Measurements from ENCODE around the gene POU5F1.
"Not testable (repeated sequence)": the region's sequence is repeated elsewhere in the genome, so short reads cannot be mapped to it uniquely, and the experiment has no call there.

Gene POU5F1

DNA sequence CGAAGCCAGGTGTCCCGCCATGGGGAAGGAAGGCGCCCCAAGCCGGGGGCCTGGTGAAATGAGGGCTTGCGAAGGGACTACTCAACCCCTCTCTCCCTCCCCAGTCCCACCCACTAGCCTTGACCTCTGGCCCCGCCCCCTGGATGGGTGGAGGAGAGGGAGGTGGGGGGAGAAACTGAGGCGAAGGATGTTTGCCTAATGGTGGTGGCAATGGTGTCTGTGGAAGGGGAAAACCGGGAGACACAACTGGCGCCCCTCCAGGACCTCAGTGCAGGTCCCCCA lies at the start of gene POU5F1:
Gene POU5F1 (minus strand): TSS at position 83 of the 282 bp plus-strand sequence. CDS start 62 bp downstream, at position 21.
- no peak for FAIRE-seq

- FAIRE-seq: no peak
These were observed 45.9 kb upstream of the POU5F1 start for GRCh38 chr6:31216208-31216898.

DNA sequence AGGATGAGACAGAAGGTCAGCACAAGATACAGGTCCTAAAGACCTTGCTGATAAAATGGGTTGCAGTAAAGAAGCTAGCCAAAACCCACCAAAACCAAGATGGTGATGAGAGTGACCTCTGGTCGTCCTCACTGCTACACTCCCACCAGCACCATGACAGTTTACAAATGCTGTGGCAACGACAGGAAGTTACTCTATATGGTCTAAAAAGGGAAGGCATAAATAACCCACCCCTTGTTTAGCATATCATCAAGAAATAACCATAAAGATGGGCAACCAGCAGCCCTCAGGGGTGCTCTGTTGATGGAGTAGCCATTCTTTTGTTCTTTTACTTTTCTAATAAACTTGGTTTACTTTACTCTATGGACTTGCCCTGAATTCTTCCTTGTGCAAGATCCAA lies 44.7 kb upstream of the POU5F1 start:
- not testable (repeated sequence) for FAIRE-seq

GRCh38 chr6:31214516-31214915 lies 44.0 kb upstream of the POU5F1 start:
- no peak for FAIRE-seq

DNA sequence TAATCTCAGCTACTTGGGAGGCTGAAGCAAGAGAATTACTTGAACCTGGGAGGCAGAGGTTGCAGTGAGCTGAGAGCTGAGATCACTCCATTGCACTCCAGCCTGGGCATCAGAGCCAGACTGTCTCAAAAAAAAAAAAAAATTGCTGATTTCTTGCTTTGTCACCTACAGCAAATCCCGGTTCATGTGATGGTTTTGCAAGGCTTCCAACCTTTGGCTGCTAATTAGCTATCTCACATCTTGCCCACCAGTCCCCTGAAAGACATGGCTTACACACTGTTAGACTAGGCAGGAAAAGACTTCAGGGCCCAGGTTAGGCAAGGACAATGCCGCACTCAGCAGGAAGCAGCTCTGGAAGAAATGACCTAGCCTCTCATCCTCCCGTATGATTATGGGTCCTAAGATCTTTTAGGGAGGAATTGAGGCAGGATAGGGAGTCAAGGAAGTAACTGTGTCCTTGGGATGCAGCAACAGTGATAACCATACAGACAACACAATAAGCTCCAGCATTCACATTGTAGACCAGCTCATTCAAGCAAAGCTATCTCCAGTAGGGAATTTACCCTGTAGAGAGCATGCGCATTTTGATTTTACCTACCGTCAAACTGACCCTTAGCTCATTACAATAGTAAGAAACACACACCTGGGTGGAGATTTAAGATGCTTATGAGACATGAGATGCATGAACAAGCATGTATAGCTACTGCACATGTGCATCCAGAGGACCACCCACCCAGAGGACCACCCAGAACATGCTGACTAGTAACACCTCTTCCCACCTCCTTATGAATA lies 40.5 kb upstream of the POU5F1 start:
- FAIRE-seq: no peak

- no peak for FAIRE-seq
These were observed 39.6 kb upstream of the POU5F1 start for GRCh38 chr6:31210123-31210522.

DNA sequence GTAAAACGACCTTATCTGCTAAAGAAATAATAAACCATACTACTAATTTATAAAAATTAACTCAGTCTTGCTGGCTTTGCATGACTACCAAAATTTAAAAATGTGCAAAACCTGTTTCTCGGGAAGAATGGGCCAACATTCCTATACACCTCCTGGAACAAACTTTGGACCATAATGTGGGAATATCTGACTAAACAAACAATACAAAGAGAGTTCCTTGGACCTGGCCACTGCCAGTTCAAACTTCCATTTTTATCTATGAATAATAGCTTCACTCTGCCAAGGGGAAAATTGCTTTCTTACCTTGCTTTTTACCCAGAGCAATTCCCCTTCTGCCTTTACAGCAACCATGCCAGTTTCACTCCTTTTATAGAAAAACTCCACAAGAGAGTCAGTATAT lies 38.7 kb upstream of the POU5F1 start:
- FAIRE-seq: no peak

- FAIRE-seq: no peak
These were observed 38.0 kb upstream of the POU5F1 start for GRCh38 chr6:31208506-31208905.

DNA sequence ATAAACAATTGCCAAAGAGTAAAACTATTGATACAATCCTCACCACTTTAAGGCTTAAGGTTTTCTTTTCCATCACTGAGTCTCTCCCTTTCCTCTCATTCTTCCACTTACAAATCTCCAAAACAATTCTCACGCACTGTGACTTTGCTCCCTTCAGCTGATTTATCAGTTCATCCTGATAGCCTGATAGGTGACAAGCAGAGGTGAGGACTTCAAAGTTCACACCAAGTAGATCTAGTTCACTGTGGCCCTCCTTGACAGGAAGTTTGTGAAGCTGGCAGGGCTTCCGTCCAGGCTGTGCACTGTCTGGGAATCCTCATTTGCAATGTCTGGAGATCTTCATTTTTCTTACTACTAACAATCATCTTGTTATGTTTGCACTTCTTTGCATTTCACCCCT lies 35.2 kb upstream of the POU5F1 start:
- no peak for FAIRE-seq

DNA sequence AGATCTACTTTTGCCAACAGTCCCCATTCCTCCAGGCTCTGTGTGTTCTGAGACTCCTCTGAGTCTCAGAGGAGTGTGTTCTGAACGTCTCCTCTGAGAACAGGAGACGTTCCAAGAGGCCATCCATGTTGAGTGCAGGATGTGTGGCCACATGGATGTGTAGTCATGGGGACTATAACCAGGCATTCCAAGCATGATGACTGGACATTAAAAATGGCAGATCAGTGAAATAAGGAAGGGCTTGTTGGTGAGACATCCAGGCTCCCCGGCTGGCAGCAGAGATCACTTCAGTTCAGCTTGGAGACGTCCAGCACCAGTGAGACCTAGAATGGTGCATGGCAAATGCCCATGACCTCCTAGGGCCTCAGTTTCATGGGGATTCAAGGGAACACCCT lies 34.3 kb upstream of the POU5F1 start:
- FAIRE-seq: no peak

GRCh38 chr6:31203345-31203979 lies 33.0 kb upstream of the POU5F1 start:
- FAIRE-seq: no peak

- no peak for FAIRE-seq
These were observed 32.0 kb upstream of the POU5F1 start for GRCh38 chr6:31202259-31203166.

DNA sequence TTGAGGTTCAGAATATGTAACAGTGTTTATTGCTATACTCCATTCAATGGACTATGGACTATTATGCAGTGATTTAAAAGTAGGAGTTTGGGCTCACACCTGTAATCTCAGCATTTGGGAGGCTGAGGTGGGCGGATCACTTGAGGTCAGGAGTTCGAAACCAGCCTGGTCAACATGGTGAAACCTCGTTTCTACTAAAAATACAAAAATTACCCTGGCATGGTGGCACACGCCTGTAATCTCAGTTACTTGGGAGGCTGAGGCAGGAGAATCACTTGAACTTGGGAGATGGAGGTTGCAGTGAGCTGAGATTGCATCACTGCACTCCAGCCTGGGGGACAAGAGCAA lies 28.6 kb upstream of the POU5F1 start:
- FAIRE-seq: not testable (repeated sequence)

GRCh38 chr6:31197559-31198305 lies 27.2 kb upstream of the POU5F1 start:
- FAIRE-seq: no peak

DNA sequence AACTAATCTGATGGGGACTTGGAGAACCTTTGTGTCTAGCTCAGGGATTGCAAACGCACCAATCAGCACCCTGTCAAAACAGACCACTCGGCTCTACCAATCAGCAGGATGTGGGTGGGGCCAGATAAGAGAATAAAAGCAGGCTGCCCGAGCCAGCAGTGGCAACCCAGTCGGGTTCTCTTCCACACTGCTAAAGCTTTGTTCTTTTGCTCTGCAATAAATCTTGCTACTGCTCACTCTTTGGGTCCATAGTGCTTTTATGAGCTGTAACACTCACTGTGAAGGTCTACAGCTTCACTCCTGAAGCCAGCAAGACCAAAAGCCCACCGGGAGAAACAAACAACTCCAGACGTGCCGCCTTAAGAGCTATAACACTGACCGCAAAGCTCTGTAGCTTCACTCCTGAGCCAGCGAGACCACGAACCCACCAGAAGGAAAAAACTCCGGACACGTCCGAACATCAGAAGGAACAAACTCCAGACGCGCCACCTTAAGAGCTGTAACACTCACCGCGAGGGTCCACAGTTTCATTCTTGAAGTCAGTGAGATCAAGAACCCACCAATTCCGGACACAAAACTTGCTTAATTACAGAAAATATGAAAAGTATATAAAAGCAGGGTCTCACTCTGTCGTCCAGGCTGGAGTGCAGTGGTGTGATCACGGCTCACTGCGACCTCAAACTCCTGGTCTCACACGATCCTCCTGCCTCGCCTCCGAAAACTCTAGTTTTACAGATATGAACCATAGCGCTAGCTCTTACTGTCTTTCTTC lies 26.0 kb upstream of the POU5F1 start:
- FAIRE-seq: not testable (repeated sequence)

DNA sequence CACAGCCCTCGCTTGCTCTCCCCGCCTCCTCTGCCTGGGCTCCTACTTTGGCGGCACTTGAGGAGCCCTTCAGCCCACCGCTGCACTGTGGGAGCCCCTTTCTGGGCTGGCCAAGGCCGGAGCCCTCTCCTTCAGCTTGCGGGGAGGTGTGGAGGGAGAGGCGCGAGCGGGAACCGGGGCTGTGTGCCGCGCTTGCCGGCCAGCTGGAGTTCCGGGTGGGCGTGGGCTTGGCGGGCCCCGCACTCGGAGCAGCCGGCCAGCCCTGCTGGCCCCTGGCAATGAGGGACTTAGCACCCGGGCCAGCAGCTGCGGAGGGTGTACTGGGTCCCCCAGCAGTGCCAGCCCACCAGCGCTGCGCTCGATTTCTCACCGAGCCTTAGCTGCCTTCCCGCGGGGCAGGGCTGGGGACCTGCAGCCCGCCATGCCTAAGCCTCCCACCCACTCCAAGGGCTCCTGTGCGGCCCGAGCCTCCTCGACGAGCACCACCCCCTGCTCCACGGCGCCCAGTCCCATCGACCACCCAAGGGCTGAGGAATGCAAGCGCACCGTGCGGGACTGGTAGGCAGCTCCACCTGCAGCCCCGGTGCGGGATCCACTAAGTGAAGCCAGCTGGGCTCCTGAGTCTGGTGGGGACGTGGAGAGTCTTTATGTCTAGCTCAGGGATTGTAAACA lies 25.0 kb upstream of the POU5F1 start:
- not testable (repeated sequence) for FAIRE-seq

- no peak for FAIRE-seq
These were observed 23.8 kb upstream of the POU5F1 start for GRCh38 chr6:31194061-31194834.

GRCh38 chr6:31193206-31193605 lies 22.7 kb upstream of the POU5F1 start:
- no peak for FAIRE-seq

- not testable (repeated sequence) for FAIRE-seq
These were observed 22.1 kb upstream of the POU5F1 start for GRCh38 chr6:31192431-31193105.

DNA sequence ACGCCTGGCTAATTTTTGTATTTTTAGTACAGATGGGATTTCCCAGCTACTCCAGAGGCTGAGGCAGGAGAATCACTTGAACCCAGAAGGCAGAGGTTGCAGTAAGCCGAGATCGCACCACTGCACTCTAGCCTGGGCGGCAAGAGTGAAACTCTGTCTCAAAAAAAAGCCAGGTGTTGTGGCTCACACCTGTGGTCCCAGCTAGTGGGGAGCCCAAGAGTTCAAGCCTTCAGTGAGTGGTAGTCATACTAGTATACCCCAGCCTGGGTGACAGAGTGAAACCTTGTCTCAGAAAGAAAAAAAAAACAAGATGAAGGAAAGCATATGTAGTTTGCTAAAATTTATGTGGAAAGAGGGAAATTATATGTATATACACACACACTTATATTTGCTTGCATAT lies 20.0 kb upstream of the POU5F1 start:
- no peak for FAIRE-seq
